ENCODE data around the gene CBFB.

- no peak for TF ChIP-seq EZH2phosphoT487 (IDR thresholded peaks at IDR 0.05; ENCODE audit: insufficient read depth, low read depth)
- no peak for TF ChIP-seq EZH2 (IDR thresholded peaks at IDR 0.05; ENCODE audit: insufficient read depth, poor library complexity, severe bottlenecking)
Measured at GRCh38 chr16:67028696-67029253, at the start of gene CBFB.
